ENCODE results near the gene PDE3A.
"Not testable (repeated sequence)": the region's sequence is repeated elsewhere in the genome, so short reads cannot be mapped to it uniquely, and the experiment has no call there.

Gene PDE3A

GRCh38 chr12:20377750-20378149, 9.4 kb downstream of the PDE3A start:
- Histone ChIP-seq H3K27me3 (ENCODE audit: insufficient read depth, poor library complexity, severe bottlenecking) (peaks cover 3% of the 10 kb centered on the region), H3K27ac (ENCODE audit: poor library complexity, severe bottlenecking) (no peak overlapping the region), H3K36me3 (ENCODE audit: low read depth) (no peaks in the 10 kb centered on the region), H3K4me3 (ENCODE audit: severe bottlenecking) (no peak overlapping the region), H3K4me1 (ENCODE audit: insufficient read depth, poor library complexity, severe bottlenecking) (no peaks in the 10 kb centered on the region), H3K9me3 (ENCODE audit: severe bottlenecking) (no peaks in the 10 kb centered on the region)
- TF ChIP-seq CTCF (IDR thresholded peaks at IDR 0.05; ENCODE audit: poor library complexity, severe bottlenecking), result no peak
- DNase-seq (ENCODE audit: low spot score), result no peak
- no peak for ATAC-seq (ENCODE audit: low read depth)

- no peak for TF ChIP-seq CTCF (IDR thresholded peaks at IDR 0.05; ENCODE audit: poor library complexity, severe bottlenecking)
- Histone ChIP-seq H3K9me3 (ENCODE audit: severe bottlenecking) (no peaks in the 10 kb centered on the region), H3K27me3 (ENCODE audit: insufficient read depth, poor library complexity, severe bottlenecking) (no peaks in the 10 kb centered on the region), H3K27ac (ENCODE audit: poor library complexity, severe bottlenecking) (no peak overlapping the region), H3K36me3 (ENCODE audit: low read depth) (no peaks in the 10 kb centered on the region), H3K4me1 (ENCODE audit: insufficient read depth, poor library complexity, severe bottlenecking) (no peaks in the 10 kb centered on the region), H3K4me3 (ENCODE audit: severe bottlenecking) (no peak overlapping the region)
- DNase-seq (ENCODE audit: low spot score) (no peak), ATAC-seq (ENCODE audit: low read depth) (no peak)
Measured at GRCh38 chr12:20382117-20382516, 13.8 kb downstream of the PDE3A start.

GRCh38 chr12:20383612-20384011, 15.3 kb downstream of the PDE3A start:
- TF ChIP-seq CTCF (IDR thresholded peaks at IDR 0.05; ENCODE audit: poor library complexity, severe bottlenecking), result no peak
- no peaks in the 10 kb centered on the region for H3K4me1 ChIP-seq (ENCODE audit: insufficient read depth, poor library complexity, severe bottlenecking)
- H3K4me3 ChIP-seq (ENCODE audit: severe bottlenecking), result no peak overlapping the region
- H3K9me3 ChIP-seq (ENCODE audit: severe bottlenecking), result no peaks in the 10 kb centered on the region
- H3K27me3 ChIP-seq (ENCODE audit: insufficient read depth, poor library complexity, severe bottlenecking), result no peaks in the 10 kb centered on the region
- ATAC-seq (ENCODE audit: low read depth), result no peak
- no peaks in the 10 kb centered on the region for H3K36me3 ChIP-seq (ENCODE audit: low read depth)
- no peak for DNase-seq (ENCODE audit: low spot score)
- no peak overlapping the region for H3K27ac ChIP-seq (ENCODE audit: poor library complexity, severe bottlenecking)

- not testable (repeated sequence) for H3K27ac ChIP-seq (ENCODE audit: poor library complexity, severe bottlenecking); DNase-seq (ENCODE audit: low spot score); H3K4me1 ChIP-seq (ENCODE audit: insufficient read depth, poor library complexity, severe bottlenecking); H3K36me3 ChIP-seq (ENCODE audit: low read depth); H3K27me3 ChIP-seq (ENCODE audit: insufficient read depth, poor library complexity, severe bottlenecking); ATAC-seq (ENCODE audit: low read depth); H3K9me3 ChIP-seq (ENCODE audit: severe bottlenecking); H3K4me3 ChIP-seq (ENCODE audit: severe bottlenecking)
Measured at GRCh38 chr12:20384836-20385235, 16.5 kb downstream of the PDE3A start.

GRCh38 chr12:20390846-20391245, 22.5 kb downstream of the PDE3A start:
- no peaks in the 10 kb centered on the region for H3K27me3 ChIP-seq (ENCODE audit: insufficient read depth, poor library complexity, severe bottlenecking)
- ATAC-seq (ENCODE audit: low read depth) (no peak), DNase-seq (ENCODE audit: low spot score) (no peak)
- no peaks in the 10 kb centered on the region for H3K9me3 ChIP-seq (ENCODE audit: severe bottlenecking)
- H3K4me1 ChIP-seq (ENCODE audit: insufficient read depth, poor library complexity, severe bottlenecking), result no peaks in the 10 kb centered on the region
- H3K27ac ChIP-seq (ENCODE audit: poor library complexity, severe bottlenecking), result no peak overlapping the region
- H3K36me3 ChIP-seq (ENCODE audit: low read depth), result no peaks in the 10 kb centered on the region
- H3K4me3 ChIP-seq (ENCODE audit: severe bottlenecking), result no peak overlapping the region
- no peak for TF ChIP-seq CTCF (IDR thresholded peaks at IDR 0.05; ENCODE audit: poor library complexity, severe bottlenecking)
